ENCODE results near the gene PKIB.

GRCh38 chr6:122673343-122673961, 63.2 kb downstream of the PKIB start:
- TF ChIP-seq CTCF (IDR thresholded peaks at IDR 0.05; ENCODE audit: insufficient read depth, low read depth, low read length) (no peak), EZH2 (IDR thresholded peaks at IDR 0.05; ENCODE audit: insufficient read depth, low read length) (no peak)

All from astrocyte (in vitro differentiated cells and primary cell).